Esophagus muscularis mucosa (tissue), 4 donors: ENCODE measurements around the gene CELF2. TPM values are rescaled to one million over a fixed set of nuclear protein-coding genes. Genes with fewer than 3 reads are reported as not detected.

Source experiments
- DNase-seq: peaks from one replicate; pipeline ENCODE4 v3.0.0-alpha.2; 2017; ENCODE audit errors: extremely low spot score
- H3K27ac ChIP-seq, 4 donors: fragments of 200-600 bp; sonication (generic); replicated peaks in 1 of 4; 1 replicate in 3 of 4; 2 replicates in 1 of 4; pipeline ENCODE4 v1.5.1; 2016 to 2019; ENCODE audit warnings: mild to moderate bottlenecking in 1 of 4
- H3K27me3 ChIP-seq, 4 donors: fragments of 200-600 bp; sonication (generic); one replicate each; pipeline versions ENCODE4 v1.5.1 to v1.6.0; 2016 to 2019
- H3K36me3 ChIP-seq, 4 donors: fragments of 200-600 bp; sonication (generic); one replicate each; pipeline ENCODE4 v1.5.1; 2016 to 2019
- H3K4me1 ChIP-seq, 4 donors: fragments of 200-600 bp; sonication (generic); one replicate each; pipeline ENCODE4 v1.5.1; 2016 to 2019
- H3K4me3 ChIP-seq, 4 donors: fragments of 200-600 bp; sonication (generic); 1 replicate in 2 of 4; 2 replicates in 2 of 4; pipeline ENCODE4 v1.5.1; 2016 to 2019; ENCODE audit warnings: mild to moderate bottlenecking in 4 of 4, moderate library complexity in 1 of 4
- H3K9me3 ChIP-seq, 4 donors: fragments of 200-600 bp; sonication (generic); 1 replicate in 3 of 4; 2 replicates in 1 of 4; pipeline ENCODE4 v1.5.1; 2016 to 2019
- EP300 ChIP-seq: sonication (generic); formaldehyde crosslinking; IDR thresholded peaks from one replicate; pipeline ENCODE4 v1.6.1; 2017; ENCODE audit warnings: antibody characterized with exemption
- POLR2A ChIP-seq: fragments of 450-650 bp; IDR thresholded peaks from one replicate; pipeline ENCODE4 v1.6.1; 2017; ENCODE audit warnings: antibody characterized with exemption, moderate library complexity, mild to moderate bottlenecking, low read depth
- POLR2AphosphoS5 ChIP-seq, 2 donors: sonication (generic); formaldehyde crosslinking; IDR thresholded peaks; one replicate each; pipeline ENCODE4 v1.6.1; 2017; ENCODE audit warnings: antibody characterized with exemption in 2 of 2
- WGBS: methylation state at CpG from one replicate; pipeline ENCODE4 v1.1.5; 2018; 5-methylcytosine and 5-hydroxymethylcytosine counted together
- intact Hi-C: fragments of 100-400 bp; cut with DNase I; formaldehyde crosslinking; loops from one replicate; pipeline ENCODE4 v1.15.1; 2023
- total RNA-seq, 4 donors: library from RNA; depleted of rRNA; stranded (reverse); fragments of >200 nt; gene quantifications; one replicate each; pipeline versions ENCODE4 v1.1.0 to v1.2.1, GENCODE V29; 2016
- TF ChIP-seq, protein P1 (sequence below), 3 experiments: fragments of 200-600 bp in 2 of 3; fragments of 450-650 bp in 1 of 3; sonication (generic) in 2 of 3; IDR thresholded peaks; one replicate each; pipeline ENCODE4 v1.5.1; 2017 to 2019; ENCODE audit warnings: antibody characterized with exemption in 3 of 3, mild to moderate bottlenecking in 2 of 3, moderate library complexity in 1 of 3

Gene CELF2
- total RNA-seq, 4 donors from 2014 or later: 81.8 to 128 (median 104) TPM

DNA sequence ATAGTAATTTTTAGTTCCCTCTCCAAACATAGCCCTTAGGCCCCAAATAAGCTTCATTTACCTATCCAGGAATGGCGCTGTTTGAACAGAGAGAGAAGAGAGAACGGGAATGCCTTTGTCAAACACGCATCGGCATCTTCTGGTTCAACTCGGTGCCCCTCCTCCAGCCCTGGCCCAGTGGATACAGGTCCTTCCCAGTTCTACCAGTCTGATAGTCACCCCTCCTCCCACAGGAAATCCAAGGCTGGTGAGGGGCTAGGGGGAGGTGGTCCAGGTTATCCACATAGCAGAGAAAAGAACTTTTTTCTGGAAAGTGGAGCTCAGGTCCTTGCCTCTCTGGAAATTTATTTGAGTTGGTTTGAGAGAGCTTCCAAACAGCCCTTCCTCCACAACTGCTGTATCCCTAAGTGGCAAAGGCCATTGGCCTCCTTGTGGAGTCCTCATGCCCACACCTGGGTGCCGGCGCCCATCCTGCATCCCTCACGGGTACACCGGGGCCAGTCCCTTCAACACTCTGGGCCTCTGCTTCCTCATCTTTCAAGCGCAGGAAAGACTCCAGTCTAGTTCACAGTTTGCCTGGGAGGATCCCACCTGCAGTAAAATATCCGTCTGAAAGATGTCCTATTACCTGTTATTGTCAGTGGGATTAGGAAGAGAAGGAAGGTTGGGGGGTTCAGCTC lies 287.4 kb downstream of the CELF2 start:
- no peak overlapping the region for H3K27ac ChIP-seq
- peaks cover 33 to 95% (median 62%) of the 10 kb centered on the region in 4 donors for H3K36me3 ChIP-seq
- H3K4me1 ChIP-seq: no peaks in the 10 kb centered on the region
- peaks cover 0 to 20% (median 12%) of the 10 kb centered on the region in 4 donors for H3K9me3 ChIP-seq
- no peak overlapping the region for H3K4me3 ChIP-seq
- WGBS: 97% methylated on average over 11 of the region's 11 CpGs
- H3K27me3 ChIP-seq: no peaks in the 10 kb centered on the region
- TF ChIP-seq, protein P1, sequence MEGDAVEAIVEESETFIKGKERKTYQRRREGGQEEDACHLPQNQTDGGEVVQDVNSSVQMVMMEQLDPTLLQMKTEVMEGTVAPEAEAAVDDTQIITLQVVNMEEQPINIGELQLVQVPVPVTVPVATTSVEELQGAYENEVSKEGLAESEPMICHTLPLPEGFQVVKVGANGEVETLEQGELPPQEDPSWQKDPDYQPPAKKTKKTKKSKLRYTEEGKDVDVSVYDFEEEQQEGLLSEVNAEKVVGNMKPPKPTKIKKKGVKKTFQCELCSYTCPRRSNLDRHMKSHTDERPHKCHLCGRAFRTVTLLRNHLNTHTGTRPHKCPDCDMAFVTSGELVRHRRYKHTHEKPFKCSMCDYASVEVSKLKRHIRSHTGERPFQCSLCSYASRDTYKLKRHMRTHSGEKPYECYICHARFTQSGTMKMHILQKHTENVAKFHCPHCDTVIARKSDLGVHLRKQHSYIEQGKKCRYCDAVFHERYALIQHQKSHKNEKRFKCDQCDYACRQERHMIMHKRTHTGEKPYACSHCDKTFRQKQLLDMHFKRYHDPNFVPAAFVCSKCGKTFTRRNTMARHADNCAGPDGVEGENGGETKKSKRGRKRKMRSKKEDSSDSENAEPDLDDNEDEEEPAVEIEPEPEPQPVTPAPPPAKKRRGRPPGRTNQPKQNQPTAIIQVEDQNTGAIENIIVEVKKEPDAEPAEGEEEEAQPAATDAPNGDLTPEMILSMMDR (IDR thresholded peaks at IDR 0.05): no peak
- TF ChIP-seq EP300 (no peak), POLR2A (no peak), POLR2AphosphoS5 (IDR thresholded peaks at IDR 0.05) (no peak)
- intact Hi-C loops: no loop called here
- no peak for DNase-seq

DNA sequence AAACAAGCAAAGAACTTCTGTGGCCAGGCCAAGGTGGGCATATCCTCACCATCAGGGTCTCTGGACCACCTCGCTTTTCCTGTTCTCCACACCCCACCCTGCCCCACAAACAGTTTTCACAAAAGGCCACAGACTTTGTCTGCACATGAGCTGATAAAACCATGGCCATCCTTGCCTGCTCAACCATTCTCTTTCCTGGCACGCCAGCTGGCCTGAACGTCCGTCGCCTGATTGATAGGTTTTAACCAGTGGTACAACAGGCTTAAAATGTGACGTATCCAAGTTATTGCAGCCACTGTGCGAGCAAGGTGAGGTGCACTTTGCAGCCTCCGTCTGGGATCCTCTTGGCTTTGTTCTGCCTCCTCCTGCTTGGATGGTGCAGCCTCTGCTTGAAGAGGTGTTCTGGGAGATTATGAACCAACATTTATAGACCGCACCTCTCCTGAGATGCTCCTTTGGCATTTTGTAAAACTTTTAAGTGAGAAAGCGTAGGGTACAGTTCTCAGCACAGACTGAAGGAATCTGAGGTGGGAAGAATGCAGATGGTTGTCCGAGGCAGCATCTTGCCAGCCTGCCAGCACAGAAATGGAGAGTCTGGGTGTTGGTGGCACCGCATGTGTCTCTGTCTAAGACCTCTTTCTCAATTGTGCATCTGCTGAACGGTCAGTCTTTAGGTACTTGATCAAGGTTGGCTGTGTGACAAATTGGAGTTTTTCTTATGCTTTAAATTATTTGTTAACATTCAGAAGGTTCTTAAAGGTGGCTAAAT lies 288.3 kb downstream of the CELF2 start:
- H3K36me3 ChIP-seq: peaks cover 33 to 87% (median 58%) of the 10 kb centered on the region in 4 donors

GRCh38 chr10:11307004-11307403 lies 289.3 kb downstream of the CELF2 start:
- H3K4me1 ChIP-seq: no peaks in the 10 kb centered on the region
- H3K4me3 ChIP-seq: no peak overlapping the region
- intact Hi-C loops: no loop called here
- no peak for DNase-seq
- H3K27me3 ChIP-seq: no peaks in the 10 kb centered on the region
- no peak overlapping the region for H3K27ac ChIP-seq
- peaks cover 33 to 79% (median 52%) of the 10 kb centered on the region in 4 donors for H3K36me3 ChIP-seq
- WGBS: 98% methylated on average over 5 of the region's 6 CpGs
- TF ChIP-seq, protein P1 (IDR thresholded peaks at IDR 0.05): no peak
- TF ChIP-seq EP300 (no peak), POLR2AphosphoS5 (IDR thresholded peaks at IDR 0.05) (no peak), POLR2A (no peak)
- H3K9me3 ChIP-seq: peaks cover 0 to 20% (median 12%) of the 10 kb centered on the region in 4 donors

More for the DNA sequence above, 288.3 kb downstream of the CELF2 start:
- Histone ChIP-seq H3K9me3 (peaks cover 0 to 20% (median 12%) of the 10 kb centered on the region in 4 donors), H3K27ac (no peak overlapping the region), H3K27me3 (no peaks in the 10 kb centered on the region), H3K4me3 (no peak overlapping the region), H3K4me1 (no peaks in the 10 kb centered on the region)
- TF ChIP-seq POLR2AphosphoS5 (IDR thresholded peaks at IDR 0.05) (no peak), POLR2A (no peak), EP300 (no peak)
- TF ChIP-seq, protein P1 (IDR thresholded peaks at IDR 0.05): no peak
- intact Hi-C loops: no loop called here
- WGBS: 94% methylated on average over 13 of the region's 13 CpGs
- DNase-seq: no peak

- DNase-seq: no peak
- peaks cover 0 to 20% (median 12%) of the 10 kb centered on the region in 4 donors for H3K9me3 ChIP-seq
- TF ChIP-seq, protein P1 (IDR thresholded peaks at IDR 0.05): no peak
- TF ChIP-seq POLR2A: no peak
- TF ChIP-seq EP300: no peak
- no peak for TF ChIP-seq POLR2AphosphoS5 (IDR thresholded peaks at IDR 0.05)
- peaks cover 25 to 70% (median 44%) of the 10 kb centered on the region in 4 donors for H3K36me3 ChIP-seq
- no peaks in the 10 kb centered on the region for H3K27me3 ChIP-seq
- no peak overlapping the region for H3K27ac ChIP-seq
- 100% methylated on average over 1 of the region's 1 CpG for WGBS
- H3K4me1 ChIP-seq: peaks cover 0 to 7% (median 6%) of the 10 kb centered on the region in 4 donors
- no peak overlapping the region for H3K4me3 ChIP-seq
- intact Hi-C loops: no loop called here
Observed at GRCh38 chr10:11307937-11308336, 290.3 kb downstream of the CELF2 start.
